B cell (primary cell): ENCODE results near the gene KIAA1328. TPM values are rescaled to one million over a fixed set of nuclear protein-coding genes. Genes with fewer than 3 reads are reported as not detected.

ENCODE experiments used
- ATAC-seq: fragments of 200-7000 bp; cut with Tn5 transposase; one replicate; pipeline ENCODE4 v1.10.0; 2021; ENCODE audit warnings: low read depth, mild to moderate bottlenecking, moderate number of reproducible peaks, moderate library complexity
- CTCF ChIA-PET: fragments of 350-600 bp; sonication (Branson Sonifier 250); formaldehyde crosslinking; loops from one replicate; lab custom pipeline; 2021; ENCODE audit warnings: antibody characterized with exemption, inconsistent platforms; lab: Charles Lee
- POLR2A ChIA-PET: fragments of 350-600 bp; sonication (Branson Sonifier 250); formaldehyde crosslinking; loops from one replicate; lab custom pipeline; 2021; ENCODE audit warnings: antibody characterized with exemption; lab: Charles Lee
- DNase-seq: peaks from one replicate; pipeline ENCODE4 v3.0.0; 2013
- H2AFZ ChIP-seq: 2 replicates; pipeline ENCODE4 v1.6.1; 2012; ENCODE audit warnings: mild to moderate bottlenecking, low read depth, low read length; ENCODE audit not compliant: insufficient read depth, poor library complexity, severe bottlenecking
- H3K27ac ChIP-seq, 2 donors: 1 replicate in 1 of 2; 2 replicates in 1 of 2; pipeline ENCODE4 v1.5.1; 2012 to 2013; ENCODE audit warnings: low read length in 2 of 2, mild to moderate bottlenecking in 2 of 2, moderate library complexity in 1 of 2
- H3K27me3 ChIP-seq, 4 experiments: fragments of 200-600 bp in 1 of 4; sonication (generic) in 1 of 4; replicated peaks in 1 of 4; 1 replicate in 2 of 4; 2 replicates in 2 of 4; pipeline versions ENCODE4 v1.6.1 to v1.7.0; 2013 to 2016; ENCODE audit warnings: low read length in 3 of 4, mild to moderate bottlenecking in 2 of 4, mixed read lengths in 1 of 4, moderate library complexity in 1 of 4; ENCODE audit not compliant: insufficient read depth in 4 of 4, control insufficient read depth in 3 of 4; ENCODE audit errors: control extremely low read depth in 1 of 4
- H3K36me3 ChIP-seq, 2 experiments: replicated peaks in 1 of 2; 1 replicate in 1 of 2; 2 replicates in 1 of 2; pipeline versions ENCODE4 v1.6.1 to v1.7.1; 2013; ENCODE audit warnings: low read length in 1 of 2; ENCODE audit not compliant: insufficient read depth in 2 of 2, control insufficient read depth in 1 of 2; ENCODE audit errors: control extremely low read depth in 1 of 2, extremely low read depth in 1 of 2
- H3K4me1 ChIP-seq, 2 donors: fragments of 200-600 bp in 1 of 2; sonication (generic) in 1 of 2; 1 replicate in 1 of 2; 2 replicates in 1 of 2; pipeline versions ENCODE4 v1.5.1 to v1.6.1; 2013 to 2017; ENCODE audit warnings: low read length in 2 of 2; ENCODE audit not compliant: control insufficient read depth in 2 of 2, insufficient read depth in 2 of 2
- H3K4me2 ChIP-seq: replicated peaks from 2 replicates; pipeline ENCODE3; 2012; ENCODE audit warnings: mild to moderate bottlenecking, low read depth, low read length; ENCODE audit not compliant: poor library complexity, severe bottlenecking
- H3K4me3 ChIP-seq, 5 experiments: fragments of 200-600 bp in 1 of 5; sonication (generic) in 1 of 5; 1 replicate in 3 of 5; 2 replicates in 2 of 5; pipeline versions ENCODE4 v1.5.1 to v1.7.0; 2011 to 2016; ENCODE audit warnings: low read length in 4 of 5, mild to moderate bottlenecking in 4 of 5, low read depth in 2 of 5, control low read depth in 1 of 5, moderate library complexity in 1 of 5; ENCODE audit not compliant: insufficient read depth in 1 of 5; ENCODE audit errors: control extremely low read depth in 1 of 5, extremely low read depth in 1 of 5
- H3K79me2 ChIP-seq: fragments of 200-600 bp; sonication (generic); one replicate; pipeline ENCODE4 v1.6.0; 2016; ENCODE audit warnings: low read length; ENCODE audit not compliant: control insufficient read depth, insufficient read depth
- H3K9ac ChIP-seq: fragments of 200-600 bp; sonication (generic); 2 replicates; pipeline ENCODE4 v1.6.1; 2017; ENCODE audit warnings: mild to moderate bottlenecking, low read length, moderate library complexity
- H3K9me3 ChIP-seq, 3 donors: one replicate each; pipeline versions ENCODE4 v1.6.1 to v1.7.1; 2013; ENCODE audit warnings: low read length in 2 of 3; ENCODE audit not compliant: control insufficient read depth in 2 of 3, insufficient read depth in 1 of 3; ENCODE audit errors: control extremely low read depth in 1 of 3
- H4K20me1 ChIP-seq: 2 replicates; pipeline ENCODE4 v1.6.0; 2012; ENCODE audit warnings: mild to moderate bottlenecking, low read length; ENCODE audit not compliant: insufficient read depth, control insufficient read depth, poor library complexity, severe bottlenecking
- H3K27ac Mint-ChIP-seq: one replicate; pipeline ENCODE4 v1.8.0; 2021; ENCODE audit warnings: mixed read lengths
- H3K27me3 Mint-ChIP-seq: one replicate; pipeline ENCODE4 v1.8.0; 2021; ENCODE audit warnings: mixed read lengths
- H3K4me1 Mint-ChIP-seq: one replicate; pipeline ENCODE4 v1.8.0; 2021; ENCODE audit warnings: mixed read lengths
- H3K4me3 Mint-ChIP-seq: one replicate; pipeline ENCODE4 v1.8.0; 2021; ENCODE audit warnings: mixed read lengths
- H3K9me3 Mint-ChIP-seq: one replicate; pipeline ENCODE4 v1.8.0; 2022; ENCODE audit warnings: mixed read lengths; ENCODE audit not compliant: insufficient read depth
- CTCF ChIP-seq: fragments of 200-600 bp; IDR thresholded peaks from one replicate; pipeline ENCODE4 v1.8.0; 2022; ENCODE audit warnings: antibody characterized with exemption, mild to moderate bottlenecking
- EZH2 ChIP-seq: IDR thresholded peaks from 2 replicates; pipeline ENCODE4 v1.6.1; 2012; ENCODE audit warnings: borderline replicate concordance, low read depth, mild to moderate bottlenecking, moderate library complexity, low read length; ENCODE audit not compliant: insufficient read depth, poor library complexity, severe bottlenecking
- WGBS: methylation state at CpG from one replicate; pipeline ENCODE4 v1.1.5; 2013; ENCODE audit warnings: missing lambda C conversion rate; ENCODE audit not compliant: insufficient coverage; 5-methylcytosine and 5-hydroxymethylcytosine counted together
- intact Hi-C: fragments of 100-400 bp; cut with micrococcal nuclease; formaldehyde crosslinking; loops from one replicate; pipeline ENCODE4 v1.10.0; 2022
- polyA plus RNA-seq: library from polyadenylated mRNA; depleted of rRNA; stranded (reverse); fragments of >200 nt; gene quantifications from 2 replicates; pipeline ENCODE4 v1.2.3, GENCODE V29; 2012
- total RNA-seq, 2 donors: library from RNA; stranded (reverse); fragments of 120-200 nt in 1 of 2; gene quantifications; 1 replicate in 1 of 2; 2 replicates in 1 of 2; pipeline versions ENCODE4 v1.2.3 to v1.2.4, GENCODE V29; 2013 to 2022

KIAA1328 gene
- total and polyA plus RNA-seq, 2 donors (not counting 1 experiment from before 2014, with no cell fraction given) = 9.1 to 22.1 TPM

GRCh38 chr18:36829362-36830157 is 633 bp downstream of the KIAA1328 start:
- no peaks in the 10 kb centered on the region for H4K20me1 ChIP-seq
- DNase-seq (peak; percentile 15), ATAC-seq (no peak)
- H3K36me3 ChIP-seq = no peaks in the 10 kb centered on the region
- peak overlapping the region; percentile 77 to 81 for H3K27ac ChIP-seq
- peak overlapping the region; percentile 88 for H3K4me2 ChIP-seq
- H2AFZ ChIP-seq = peak overlapping the region; percentile 100
- H3K9ac ChIP-seq = peak overlapping the region; percentile 94
- H3K27me3 Mint-ChIP-seq = no peaks in the 10 kb centered on the region
- peak overlapping the region; percentile 87 for H3K4me3 Mint-ChIP-seq
- peaks cover 15% of the 10 kb centered on the region for H3K79me2 ChIP-seq
- H3K4me1 ChIP-seq = peaks cover 19 to 22% of the 10 kb centered on the region in 2 donors
- 19% methylated on average over 16 of the region's 17 CpGs for WGBS
- no peaks in the 10 kb centered on the region for H3K9me3 ChIP-seq
- no peaks in the 10 kb centered on the region for H3K27me3 ChIP-seq
- H3K9me3 Mint-ChIP-seq = no peaks in the 10 kb centered on the region
- H3K4me3 ChIP-seq = peak overlapping the region; percentile 69 to 99 (median 79)
- CTCF ChIA-PET = interaction anchor here (0.9 to 1.7 kb wide), 6 partner anchors 13 to 141 kb away, joined by 3 to 4 read pairs (median 4); no protein-coding TSS in a partner anchor
- intact Hi-C loops = loop anchor here (2.0 to 10.0 kb wide), 2 partner anchors 857 to 1335 kb away; partner anchors contain the start of genes INO80C and RMP24
- peaks cover 37% of the 10 kb centered on the region for H3K4me1 Mint-ChIP-seq
- TF ChIP-seq EZH2 = no peak
- TF ChIP-seq CTCF = no peak
- POLR2A ChIA-PET = no interaction called here
- peak overlapping the region; percentile 87 for H3K27ac Mint-ChIP-seq

- H3K79me2 ChIP-seq = peaks cover 10% of the 10 kb centered on the region
- POLR2A ChIA-PET = no interaction called here
- intact Hi-C loops = no loop called here
- H3K9ac ChIP-seq = no peak overlapping the region
- peaks cover 19 to 22% of the 10 kb centered on the region in 2 donors for H3K4me1 ChIP-seq
- DNase-seq (no peak), ATAC-seq (no peak)
- CTCF ChIA-PET = interaction anchor here (1.1 to 1.7 kb wide), 3 partner anchors 18 to 142 kb away, joined by 3 to 4 read pairs (median 4); no protein-coding TSS in a partner anchor
- no peaks in the 10 kb centered on the region for H3K9me3 Mint-ChIP-seq
- TF ChIP-seq EZH2 (no peak), CTCF (no peak)
- no peak overlapping the region for H3K4me3 ChIP-seq
- no peaks in the 10 kb centered on the region for H3K27me3 Mint-ChIP-seq
- peaks cover 37% of the 10 kb centered on the region for H3K4me1 Mint-ChIP-seq
- H3K9me3 ChIP-seq = no peaks in the 10 kb centered on the region
- H3K4me3 Mint-ChIP-seq = peak overlapping the region; percentile 87
- WGBS = no CpG with 5 or more reads among the region's 1 CpG
- H3K27ac ChIP-seq = peak overlapping the region in 1 of 2 donors; percentile 81
- peaks cover 1% of the 10 kb centered on the region in 2 experiments for H3K36me3 ChIP-seq
- H3K27me3 ChIP-seq = no peaks in the 10 kb centered on the region
- H2AFZ ChIP-seq = peak overlapping the region; percentile 100
- H3K4me2 ChIP-seq = peak overlapping the region; percentile 88
- H4K20me1 ChIP-seq = no peaks in the 10 kb centered on the region
- H3K27ac Mint-ChIP-seq = peak overlapping the region; percentile 87
Measured at GRCh38 chr18:36830158-36830495, 1.2 kb downstream of the KIAA1328 start.
